ENCODE data around the gene PCLAF.
A peak's percentile ranks its signal among the peaks of the same experiment; 100 is the strongest.
"Not testable (repeated sequence)": the region's sequence is repeated elsewhere in the genome, so short reads cannot be mapped to it uniquely, and the experiment has no call there.

Gene PCLAF

GRCh38 chr15:64398575-64398974 is 17.3 kb upstream of the PCLAF start:
- Histone ChIP-seq H3K4me2 (ENCODE audit: low read length) (no peak overlapping the region), H3K36me3 (ENCODE audit: control insufficient read depth, insufficient read depth, low read length) (no peaks in the 10 kb centered on the region), H3K79me2 (no peaks in the 10 kb centered on the region), H3K27me3 (ENCODE audit: control insufficient read depth, insufficient read depth, low read length) (no peaks in the 10 kb centered on the region), H3K4me1 (no peaks in the 10 kb centered on the region), H3K9me3 (ENCODE audit: control insufficient read depth, low read length) (no peaks in the 10 kb centered on the region), H3K4me3 (ENCODE audit: low read depth, low read length) (no peak overlapping the region), H3K9ac (no peak overlapping the region), H3K27ac (no peak overlapping the region), H2AFZ (no peak overlapping the region)
- no peak for TF ChIP-seq CTCF (IDR thresholded peaks at IDR 0.05)

- Histone ChIP-seq H3K4me2 (ENCODE audit: low read length) (no peak overlapping the region), H3K9ac (no peak overlapping the region), H3K27ac (no peak overlapping the region), H3K36me3 (ENCODE audit: control insufficient read depth, insufficient read depth, low read length) (no peaks in the 10 kb centered on the region), H2AFZ (no peak overlapping the region), H3K79me2 (no peaks in the 10 kb centered on the region), H3K4me1 (no peaks in the 10 kb centered on the region), H3K4me3 (ENCODE audit: low read depth, low read length) (no peak overlapping the region), H3K27me3 (ENCODE audit: control insufficient read depth, insufficient read depth, low read length) (no peaks in the 10 kb centered on the region), H3K9me3 (ENCODE audit: control insufficient read depth, low read length) (no peaks in the 10 kb centered on the region)
- no peak for TF ChIP-seq CTCF (IDR thresholded peaks at IDR 0.05)
These were observed 15.5 kb upstream of the PCLAF start for GRCh38 chr15:64396789-64397188.

DNA sequence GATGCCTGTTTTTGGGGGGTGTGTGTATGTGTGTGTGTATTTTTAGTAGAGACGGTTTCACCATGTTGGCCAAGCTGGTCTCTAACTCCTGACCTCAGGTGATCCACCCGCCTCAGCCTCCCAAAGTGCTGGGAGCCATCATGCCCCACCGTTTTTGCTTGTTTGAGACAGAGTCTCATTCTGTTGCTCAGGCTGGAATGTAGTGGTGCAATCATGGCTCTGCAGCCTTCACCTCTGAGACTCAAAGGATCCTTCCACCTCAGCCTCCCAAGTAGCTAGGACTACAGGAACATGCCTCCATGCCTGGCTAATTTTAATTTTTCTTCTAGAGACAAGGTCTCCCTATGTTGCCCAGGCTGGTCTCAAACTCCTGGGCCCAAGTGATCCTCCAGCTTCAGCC is 11.2 kb upstream of the PCLAF start:
- H2AFZ ChIP-seq; H3K27ac ChIP-seq; H3K4me3 ChIP-seq (ENCODE audit: low read depth, low read length); H3K27me3 ChIP-seq (ENCODE audit: control insufficient read depth, insufficient read depth, low read length); H3K36me3 ChIP-seq (ENCODE audit: control insufficient read depth, insufficient read depth, low read length); H3K9me3 ChIP-seq (ENCODE audit: control insufficient read depth, low read length); H3K4me2 ChIP-seq (ENCODE audit: low read length); H3K79me2 ChIP-seq; H3K9ac ChIP-seq; H3K4me1 ChIP-seq: not testable (repeated sequence)

- H3K79me2 ChIP-seq, result no peaks in the 10 kb centered on the region
- no peak overlapping the region for H3K27ac ChIP-seq
- no peaks in the 10 kb centered on the region for H3K9me3 ChIP-seq (ENCODE audit: control insufficient read depth, low read length)
- H3K4me3 ChIP-seq (ENCODE audit: low read depth, low read length), result no peak overlapping the region
- no peaks in the 10 kb centered on the region for H3K27me3 ChIP-seq (ENCODE audit: control insufficient read depth, insufficient read depth, low read length)
- H3K4me2 ChIP-seq (ENCODE audit: low read length), result no peak overlapping the region
- TF ChIP-seq CTCF (IDR thresholded peaks at IDR 0.05), result no peak
- H3K9ac ChIP-seq, result no peak overlapping the region
- H2AFZ ChIP-seq, result no peak overlapping the region
- H3K36me3 ChIP-seq (ENCODE audit: control insufficient read depth, insufficient read depth, low read length), result no peaks in the 10 kb centered on the region
- H3K4me1 ChIP-seq, result no peaks in the 10 kb centered on the region
These were observed 7.8 kb upstream of the PCLAF start for GRCh38 chr15:64389036-64389435.

GRCh38 chr15:64387562-64388168 is 6.4 kb upstream of the PCLAF start, which contains the start of gene TRIP4:
TRIP4 (plus strand) TSS chr15:64387836; CDS start chr15:64387864, 28 bp downstream.
- peak within 1 kb of the TSS; percentile 6 for H3K9ac ChIP-seq
- no peaks in the 10 kb centered on the region for H3K79me2 ChIP-seq
- H3K4me3 ChIP-seq (ENCODE audit: low read depth, low read length), result peak within 1 kb of the TSS; percentile 93
- H3K9me3 ChIP-seq (ENCODE audit: control insufficient read depth, low read length), result no peaks in the 10 kb centered on the region
- TF ChIP-seq CTCF (IDR thresholded peaks at IDR 0.05), result peak; percentile 7
- no peaks in the 10 kb centered on the region for H3K4me1 ChIP-seq
- no peaks in the 10 kb centered on the region for H3K36me3 ChIP-seq (ENCODE audit: control insufficient read depth, insufficient read depth, low read length)
- H2AFZ ChIP-seq, result peak within 1 kb of the TSS; percentile 89
- peak within 1 kb of the TSS; percentile 73 for H3K4me2 ChIP-seq (ENCODE audit: low read length)
- H3K27ac ChIP-seq, result peak within 1 kb of the TSS; percentile 74
- H3K27me3 ChIP-seq (ENCODE audit: control insufficient read depth, insufficient read depth, low read length), result no peaks in the 10 kb centered on the region

All from parathyroid adenoma (tissue), 2 donors.